IMR-90 (cell line): ENCODE results near the gene NOL4L. TPM values are rescaled to one million over a fixed set of nuclear protein-coding genes. Genes with fewer than 3 reads are reported as not detected.

Experiments
- ATAC-seq: fragments of 200-7000 bp; cut with Tn5 transposase; 2 replicates; pipeline ENCODE4 v1.9.1; 2020; ENCODE audit warnings: low read depth, mild to moderate bottlenecking, moderate library complexity
- BruUV-seq: library from RNA; stranded (reverse); fragments of 400-500 nt; replicated peaks from 2 replicates; lab custom pipeline; 2021; lab: Mats Ljungman, UMichigan
- CTCF ChIA-PET: fragments of 300-600 bp; formaldehyde crosslinking; extraction: SDS; loops from one replicate; lab custom pipeline; 2021; ENCODE audit warnings: antibody characterized with exemption; lab: Yijun Ruan, JAX
- POLR2A ChIA-PET: fragments of 300-600 bp; sonication (Branson Sonifier 250); formaldehyde crosslinking; loops from one replicate; lab custom pipeline; 2022; ENCODE audit warnings: antibody characterized with exemption; ENCODE audit not compliant: unreplicated experiment; lab: Charles Lee
- DNase-seq: peaks from one replicate; pipeline ENCODE4 v3.0.0; 2013
- H2AFZ ChIP-seq: replicated peaks from 2 replicates; pipeline ENCODE3; 2013; ENCODE audit warnings: low read length, mild to moderate bottlenecking; ENCODE audit not compliant: poor library complexity
- H2AK5ac ChIP-seq: 2 replicates; pipeline ENCODE4 v1.6.1; 2013; ENCODE audit warnings: low read depth, low read length, inconsistent platforms
- H2AK9ac ChIP-seq: replicated peaks from 2 replicates; pipeline ENCODE3; 2013; ENCODE audit warnings: mild to moderate bottlenecking, low read depth, low read length, moderate library complexity; ENCODE audit not compliant: poor library complexity
- H2BK120ac ChIP-seq: 2 replicates; pipeline ENCODE4 v1.6.1; 2013; ENCODE audit warnings: low read depth, low read length, inconsistent platforms
- H2BK15ac ChIP-seq: 3 replicates; pipeline ENCODE4 v1.6.1; 2013; ENCODE audit warnings: low read depth, low read length, inconsistent platforms
- H2BK20ac ChIP-seq: 2 replicates; pipeline ENCODE4 v1.6.1; 2013; ENCODE audit warnings: low read depth, mild to moderate bottlenecking, inconsistent platforms, low read length, moderate library complexity
- H2BK5ac ChIP-seq: 2 replicates; pipeline ENCODE4 v1.6.1; 2013; ENCODE audit warnings: mild to moderate bottlenecking, low read depth, low read length, inconsistent platforms; ENCODE audit not compliant: poor library complexity, severe bottlenecking
- H3K14ac ChIP-seq: replicated peaks from 2 replicates; pipeline ENCODE4 v1.6.1; 2013; ENCODE audit warnings: low read depth, low read length, inconsistent platforms
- H3K18ac ChIP-seq: 2 replicates; pipeline ENCODE4 v1.6.1; 2013; ENCODE audit warnings: low read depth, low read length, control low read depth
- H3K23ac ChIP-seq: 2 replicates; pipeline ENCODE4 v1.6.1; 2013; ENCODE audit warnings: low read depth, low read length, inconsistent platforms
- H3K27ac ChIP-seq: 2 replicates; pipeline ENCODE4 v1.5.1; 2013; ENCODE audit warnings: mild to moderate bottlenecking, control low read depth, low read length; ENCODE audit not compliant: insufficient read depth
- H3K27me3 ChIP-seq: 2 replicates; pipeline ENCODE4 v1.6.1; 2013; ENCODE audit warnings: low read length; ENCODE audit not compliant: control insufficient read depth, insufficient read depth
- H3K36me3 ChIP-seq: 2 replicates; pipeline ENCODE4 v1.6.1; 2013; ENCODE audit warnings: low read length, mixed read lengths; ENCODE audit not compliant: control insufficient read depth, insufficient read depth
- H3K4ac ChIP-seq: 2 replicates; pipeline ENCODE4 v1.6.1; 2013; ENCODE audit warnings: low read depth, low read length, inconsistent platforms
- H3K4me1 ChIP-seq: 2 replicates; pipeline ENCODE4 v1.6.1; 2013; ENCODE audit warnings: low read length, mixed read lengths; ENCODE audit not compliant: control insufficient read depth, insufficient read depth
- H3K4me2 ChIP-seq: 2 replicates; pipeline ENCODE4 v1.6.1; 2013; ENCODE audit warnings: low read depth, mild to moderate bottlenecking, control low read depth, low read length, moderate library complexity
- H3K4me3 ChIP-seq: 2 replicates; pipeline ENCODE4 v1.5.1; 2013; ENCODE audit warnings: low read depth, mild to moderate bottlenecking, control low read depth, low read length, moderate library complexity; ENCODE audit not compliant: insufficient read depth
- H3K56ac ChIP-seq: 2 replicates; pipeline ENCODE4 v1.6.1; 2013; ENCODE audit warnings: low read length, inconsistent platforms; ENCODE audit not compliant: insufficient read depth; ENCODE audit errors: extremely low read depth
- H3K79me1 ChIP-seq, 2 experiments: 2 replicates each; pipeline ENCODE4 v1.6.1; 2013; ENCODE audit warnings: low read length in 2 of 2, inconsistent platforms in 1 of 2, low read depth in 1 of 2
- H3K9ac ChIP-seq: 2 replicates; pipeline ENCODE4 v1.6.1; 2013; ENCODE audit warnings: low read depth, low read length, control low read depth
- H3K9me1 ChIP-seq: 2 replicates; pipeline ENCODE4 v1.6.1; 2013; ENCODE audit warnings: low read length, inconsistent platforms; ENCODE audit not compliant: insufficient read depth
- H3K9me3 ChIP-seq: 2 replicates; pipeline ENCODE4 v1.6.1; 2013; ENCODE audit warnings: low read length; ENCODE audit not compliant: control insufficient read depth, insufficient read depth
- H4K20me1 ChIP-seq: 2 replicates; pipeline ENCODE4 v1.6.1; 2013; ENCODE audit warnings: low read length, inconsistent platforms; ENCODE audit not compliant: insufficient read depth
- H4K5ac ChIP-seq: 2 replicates; pipeline ENCODE4 v1.6.1; 2013; ENCODE audit warnings: mild to moderate bottlenecking, low read depth, low read length, control low read depth
- H4K8ac ChIP-seq, 2 experiments: 2 replicates each; pipeline ENCODE4 v1.6.1; 2013; ENCODE audit warnings: low read depth in 2 of 2, low read length in 2 of 2, control low read depth in 1 of 2, inconsistent platforms in 1 of 2
- H4K91ac ChIP-seq: 2 replicates; pipeline ENCODE4 v1.6.1; 2013; ENCODE audit warnings: low read depth, low read length, inconsistent platforms; ENCODE audit not compliant: insufficient read depth
- NFE2L2 ChIP-seq: fragments of 150-350 bp; IDR thresholded peaks from 2 replicates; pipeline ENCODE4 v1.6.1; 2016; ENCODE audit warnings: low read depth, mild to moderate bottlenecking, low read length
- RCOR1 ChIP-seq: IDR thresholded peaks from 2 replicates; pipeline ENCODE4 v1.6.1; 2012; ENCODE audit warnings: mild to moderate bottlenecking, low read length, improper control_type of control experiment; ENCODE audit not compliant: insufficient replicate concordance
- WGBS, 2 experiments: methylation state at CpG; one replicate each; pipeline versions ENCODE4 v1.1.5 to v1.1.7; 2013; ENCODE audit warnings: missing lambda C conversion rate in 2 of 2; ENCODE audit not compliant: insufficient read length in 1 of 2; ENCODE audit errors: extremely low coverage in 2 of 2; 5-methylcytosine and 5-hydroxymethylcytosine counted together
- dilution Hi-C: fragments of 300-500 bp; cut with HindIII; formaldehyde crosslinking; loops from one replicate; pipeline ENCODE4 v1.14.3; 2018; ENCODE audit warnings: low sequenced_read_pairs; ENCODE audit not compliant: unreplicated experiment
- in situ Hi-C: fragments of 300-500 bp; cut with MboI; formaldehyde crosslinking; loops from 3 replicates; pipeline ENCODE4 v1.14.3; 2019; ENCODE audit warnings: low sequenced_read_pairs, inconsistent platforms, mixed read lengths
- intact Hi-C: fragments of 100-400 bp; cut with micrococcal nuclease; formaldehyde crosslinking; loops from 2 replicates; pipeline ENCODE4 v1.10.0; 2022
- polyA plus RNA-seq, 3 experiments: library from polyadenylated mRNA; depleted of rRNA; stranded (reverse); fragments of >200 nt; gene quantifications; 2 replicates each; pipeline ENCODE4 v1.2.3, GENCODE V29; 2012; ENCODE audit warnings: low replicate concordance in 1 of 3
- total RNA-seq: library from RNA; depleted of rRNA; stranded (reverse); fragments of >200 nt; gene quantifications from 2 replicates; pipeline ENCODE4 v1.2.3, GENCODE V29; 2012

The NOL4L gene
- total and polyA plus RNA-seq, 2 of the 4 experiments (the other 2 are of a cell fraction) = 4.7 to 13.3 TPM

DNA sequence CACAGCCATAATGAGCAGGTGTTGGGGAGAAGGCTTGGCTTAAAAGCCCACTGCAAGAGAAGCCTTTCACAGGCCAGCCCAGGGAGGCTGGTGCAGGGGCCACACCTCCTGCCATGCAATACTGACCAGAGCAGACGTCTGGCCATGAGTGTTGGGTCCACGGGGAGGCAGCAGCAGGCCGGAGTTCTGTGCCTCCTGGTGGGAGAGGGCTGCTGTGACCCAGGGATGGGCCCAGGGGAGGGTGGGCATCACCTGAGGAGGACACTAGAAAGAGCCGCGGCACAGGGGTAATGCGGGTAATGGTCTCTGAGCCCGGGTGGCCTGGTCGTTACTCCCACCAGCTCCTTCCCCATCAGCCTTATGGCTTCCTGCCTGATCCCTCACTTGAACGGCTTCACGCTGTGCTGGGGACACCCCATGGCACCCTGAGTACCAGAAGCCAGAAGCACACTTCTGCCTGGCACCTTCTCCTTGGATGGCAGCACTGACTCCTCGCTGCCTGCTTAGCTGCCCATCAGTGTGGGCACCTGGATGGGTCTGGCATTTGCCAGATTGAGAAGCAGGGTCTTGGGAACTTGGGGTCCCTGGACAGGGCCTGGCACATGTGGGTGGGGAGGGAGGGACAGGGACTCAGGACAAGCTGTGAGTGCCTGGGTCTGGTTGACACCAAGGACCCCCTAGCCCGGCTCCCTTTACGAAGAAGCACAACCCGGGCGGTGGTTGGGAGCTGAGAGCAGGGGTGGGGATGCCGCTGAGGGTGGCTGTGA is 118.2 kb downstream of the NOL4L start:
- H2AK9ac ChIP-seq = no peak overlapping the region
- H3K4me2 ChIP-seq = no peak overlapping the region
- H2BK15ac ChIP-seq = no peak overlapping the region; the same call in 2 of the 3 replicates
- no TSS peak for BruUV-seq
- WGBS, 2 experiments = 73% methylated on average over 5 of the region's 16 CpGs; no CpG with 5 or more reads in 1 of the 2 experiments
- no peak overlapping the region for H3K4me3 ChIP-seq
- H3K9me3 ChIP-seq = no peaks in the 10 kb centered on the region
- H4K5ac ChIP-seq = no peak overlapping the region
- H3K23ac ChIP-seq = no peak overlapping the region
- no peak overlapping the region for H4K91ac ChIP-seq
- peak overlapping the region; percentile 12 to 44; a peak in 1 of 4 replicates for H4K8ac ChIP-seq
- H3K4me1 ChIP-seq = peaks cover 39% of the 10 kb centered on the region
- H3K9me1 ChIP-seq = peaks cover 29% of the 10 kb centered on the region
- H2AFZ ChIP-seq = no peak overlapping the region
- ChIA-PET CTCF (no interaction called here), POLR2A (no interaction called here)
- peaks cover 6% of the 10 kb centered on the region; the same call in 1 of the 2 replicates for H3K36me3 ChIP-seq
- no peak overlapping the region for H3K56ac ChIP-seq
- DNase-seq (no peak), ATAC-seq (no peak)
- no peak overlapping the region for H2BK5ac ChIP-seq
- no peak overlapping the region for H3K18ac ChIP-seq
- intact Hi-C loops = no loop called here
- H3K14ac ChIP-seq = no peak overlapping the region; the same call in 1 of the 2 replicates
- in situ Hi-C loops = no loop called here
- no peaks in the 10 kb centered on the region for H3K27me3 ChIP-seq
- no peak overlapping the region for H3K9ac ChIP-seq
- no peak overlapping the region; the same call in 1 of the 2 replicates for H3K27ac ChIP-seq
- no peak overlapping the region for H2BK120ac ChIP-seq
- TF ChIP-seq RCOR1 (no peak), NFE2L2 (no peak)
- peaks cover 10 to 94% of the 10 kb centered on the region in 2 experiments for H3K79me1 ChIP-seq
- dilution Hi-C loops = no loop called here
- peaks cover 11% of the 10 kb centered on the region for H4K20me1 ChIP-seq
- H3K4ac ChIP-seq = peak overlapping the region; percentile 40; the same call in 1 of the 2 replicates
- H2AK5ac ChIP-seq = peak overlapping the region; percentile 64
- no peak overlapping the region for H2BK20ac ChIP-seq
